ENCODE data around the gene LRRC17.

GRCh38 chr7:102875700-102876295, 37.0 kb upstream of the LRRC17 start:
- TF ChIP-seq CTCF (IDR thresholded peaks at IDR 0.05; ENCODE audit: low read length) (no peak), EZH2 (IDR thresholded peaks at IDR 0.05; ENCODE audit: borderline replicate concordance, low read length) (no peak)
